Activated naive CD8-positive, alpha-beta T cell (primary cell): ENCODE data around the gene SLC35A4.
"Not testable (repeated sequence)": the region's sequence is repeated elsewhere in the genome, so short reads cannot be mapped to it uniquely, and the experiment has no call there.

ENCODE experiments used
- H3K27ac Mint-ChIP-seq: one replicate; pipeline ENCODE4 v1.8.0; 2021; ENCODE audit warnings: mixed read lengths
- H3K27me3 Mint-ChIP-seq: one replicate; pipeline ENCODE4 v1.8.0; 2021; ENCODE audit warnings: mixed read lengths
- H3K36me3 Mint-ChIP-seq: one replicate; pipeline ENCODE4 v1.8.0; 2021; ENCODE audit warnings: mixed read lengths
- H3K4me1 Mint-ChIP-seq: one replicate; pipeline ENCODE4 v1.8.0; 2021; ENCODE audit warnings: low read depth, mixed read lengths
- H3K4me3 Mint-ChIP-seq: one replicate; pipeline ENCODE4 v1.8.0; 2021; ENCODE audit warnings: mild to moderate bottlenecking, mixed read lengths
- H3K9me3 Mint-ChIP-seq: one replicate; pipeline ENCODE4 v1.8.0; 2021; ENCODE audit warnings: low read depth, mixed read lengths

SLC35A4 gene

DNA sequence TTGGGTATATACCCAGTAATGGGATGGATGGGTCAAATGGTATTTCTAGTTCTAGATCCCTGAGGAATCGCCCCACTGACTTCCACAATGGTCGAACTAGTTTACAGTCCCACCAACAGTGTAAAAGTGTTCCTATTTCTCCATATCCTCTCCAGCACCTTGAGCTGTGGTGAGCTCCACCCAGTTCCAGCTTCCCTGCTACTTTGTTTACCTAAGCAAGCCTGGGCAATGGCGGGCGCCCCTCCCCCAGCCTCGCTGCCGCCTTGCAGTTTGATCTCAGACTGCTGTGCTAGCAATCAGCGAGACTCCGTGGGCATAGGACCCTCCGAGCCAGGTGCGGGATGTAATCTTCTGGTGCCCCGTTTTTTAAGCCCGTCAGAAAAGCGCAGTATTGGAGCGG lies 28.4 kb downstream of the SLC35A4 start:
- not testable (repeated sequence) for H3K9me3 Mint-ChIP-seq, H3K4me3 Mint-ChIP-seq, H3K27ac Mint-ChIP-seq

DNA sequence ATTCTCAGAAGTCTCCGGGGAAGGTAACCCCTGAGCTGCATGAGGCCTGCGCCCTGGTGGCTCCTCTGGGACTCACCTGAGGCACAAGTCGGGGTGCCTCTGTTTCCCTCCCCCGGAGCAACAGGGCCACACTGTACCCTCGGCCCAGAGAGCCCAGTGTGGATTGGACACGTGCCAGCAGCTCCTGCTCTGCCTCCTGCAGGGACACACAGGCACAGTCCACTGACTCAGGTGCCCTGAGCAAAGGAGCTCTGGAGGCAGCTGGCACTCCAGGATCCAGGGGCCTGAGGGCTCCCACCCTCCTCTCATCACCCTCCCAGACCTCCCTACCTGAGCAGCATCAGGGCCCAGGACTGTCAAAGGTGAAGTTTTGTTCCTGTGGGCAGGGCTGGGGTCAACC lies 29.5 kb downstream of the SLC35A4 start:
- H3K27me3 Mint-ChIP-seq = no peaks in the 10 kb centered on the region
- H3K36me3 Mint-ChIP-seq = no peaks in the 10 kb centered on the region
- no peak overlapping the region for H3K4me3 Mint-ChIP-seq
- H3K4me1 Mint-ChIP-seq = no peaks in the 10 kb centered on the region
- H3K27ac Mint-ChIP-seq = no peak overlapping the region
- no peaks in the 10 kb centered on the region for H3K9me3 Mint-ChIP-seq

More for the DNA sequence above, 28.4 kb downstream of the SLC35A4 start:
- H3K36me3 Mint-ChIP-seq, H3K4me1 Mint-ChIP-seq, H3K27me3 Mint-ChIP-seq: not testable (repeated sequence)

DNA sequence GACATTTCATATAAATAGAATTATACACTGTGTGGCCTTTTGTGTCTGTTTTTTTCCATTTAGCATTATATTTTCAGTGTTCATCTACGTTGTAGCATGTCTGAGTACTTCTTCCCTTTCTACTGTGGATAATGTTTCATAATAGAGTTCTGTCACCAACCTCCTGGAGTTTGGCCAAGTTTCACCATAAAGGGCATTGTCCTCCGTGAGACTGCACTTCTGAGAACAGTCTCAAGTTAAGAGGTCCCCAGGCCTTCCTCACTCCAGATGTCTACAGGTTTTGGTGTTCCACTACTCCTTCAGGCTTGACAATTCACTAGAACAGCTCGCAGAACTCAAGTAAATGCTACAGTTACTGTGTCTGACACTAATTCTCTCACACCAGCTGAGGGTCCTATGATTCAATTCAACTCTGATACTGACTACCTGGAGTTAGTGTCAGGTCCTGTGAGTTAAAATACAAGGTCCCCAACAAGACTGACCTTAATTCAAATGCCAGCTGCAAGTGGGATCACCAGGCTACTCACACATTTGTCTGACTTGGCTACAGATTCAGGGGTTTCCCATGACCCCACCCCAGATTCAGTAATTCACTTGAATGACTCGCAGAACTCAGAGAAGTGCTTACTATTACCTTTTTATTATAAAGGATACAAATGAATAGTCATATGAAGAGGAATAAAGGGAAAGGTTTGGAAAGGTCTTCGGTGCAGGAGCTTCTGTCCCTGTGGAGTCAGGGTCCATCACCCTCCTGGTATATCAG lies 31.1 kb downstream of the SLC35A4 start:
- Mint-ChIP-seq H3K9me3 (no peaks in the 10 kb centered on the region), H3K4me3 (no peak overlapping the region), H3K4me1 (no peaks in the 10 kb centered on the region), H3K27ac (no peak overlapping the region), H3K27me3 (no peaks in the 10 kb centered on the region), H3K36me3 (no peaks in the 10 kb centered on the region)

DNA sequence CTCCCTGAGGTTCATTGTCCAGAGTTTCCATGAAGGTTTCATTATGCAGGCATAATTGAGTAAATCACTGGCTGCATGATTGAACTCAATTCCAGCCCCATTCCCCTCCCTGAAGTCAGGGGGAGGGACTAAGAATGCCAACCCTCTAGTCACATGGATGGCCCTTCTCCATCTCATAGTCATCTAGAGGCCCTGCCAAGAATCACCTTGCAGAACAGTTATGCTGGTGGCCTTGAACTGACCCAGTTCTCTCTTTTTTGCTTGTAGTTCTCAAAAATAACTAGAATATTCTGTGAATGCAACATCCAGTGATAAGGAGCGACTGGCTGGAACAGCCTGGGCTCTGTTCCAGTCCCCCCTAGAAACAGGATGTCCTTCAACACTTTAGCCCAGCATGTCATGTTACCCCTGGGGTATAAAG lies 31.7 kb downstream of the SLC35A4 start:
- Mint-ChIP-seq H3K36me3 (no peaks in the 10 kb centered on the region), H3K4me3 (no peak overlapping the region), H3K27ac (no peak overlapping the region), H3K9me3 (no peaks in the 10 kb centered on the region), H3K27me3 (no peaks in the 10 kb centered on the region), H3K4me1 (no peaks in the 10 kb centered on the region)

DNA sequence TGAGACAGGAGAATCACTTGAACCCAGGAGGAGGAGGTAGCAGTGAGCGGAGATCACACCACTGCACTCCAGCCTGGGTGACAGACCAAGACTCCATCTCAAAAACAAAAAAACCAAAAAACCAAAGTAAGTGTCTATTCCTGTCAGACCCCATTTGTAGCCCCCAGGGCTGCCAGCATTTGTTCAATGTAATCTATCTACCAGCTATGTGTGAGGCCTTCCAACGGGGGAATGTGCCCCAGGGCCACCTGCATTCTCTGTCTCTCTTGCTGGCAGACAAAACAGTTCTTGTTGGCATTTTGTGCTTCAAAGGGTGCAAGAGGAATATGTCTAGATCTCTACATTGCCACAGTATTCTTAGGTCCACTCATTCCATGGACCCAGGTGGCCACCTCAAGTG lies 34.2 kb downstream of the SLC35A4 start:
- Mint-ChIP-seq H3K4me3 (no peak overlapping the region), H3K9me3 (no peaks in the 10 kb centered on the region), H3K36me3 (no peaks in the 10 kb centered on the region), H3K4me1 (no peaks in the 10 kb centered on the region), H3K27me3 (no peaks in the 10 kb centered on the region), H3K27ac (no peak overlapping the region)

DNA sequence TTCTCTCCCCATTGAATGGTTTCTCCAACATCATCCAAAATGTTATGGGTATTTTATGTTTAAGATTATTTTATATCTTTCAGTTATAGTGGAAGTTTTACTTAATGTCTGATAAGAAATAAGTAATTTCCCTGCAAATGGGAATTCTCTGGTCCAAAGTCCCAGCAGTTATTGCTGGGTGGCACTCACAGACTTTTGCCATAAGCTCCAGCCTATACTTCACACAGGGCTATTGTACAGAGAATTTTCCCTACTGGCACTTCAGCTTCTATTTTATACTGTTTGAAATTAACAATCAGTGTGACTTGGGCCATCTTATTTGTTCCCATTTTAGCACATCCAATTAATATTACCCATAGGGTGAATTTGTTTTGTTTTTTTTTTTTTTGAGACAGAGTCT lies 35.5 kb downstream of the SLC35A4 start:
- Mint-ChIP-seq H3K36me3 (no peaks in the 10 kb centered on the region), H3K4me3 (no peak overlapping the region), H3K27me3 (no peaks in the 10 kb centered on the region), H3K4me1 (no peaks in the 10 kb centered on the region), H3K27ac (no peak overlapping the region), H3K9me3 (no peaks in the 10 kb centered on the region)

DNA sequence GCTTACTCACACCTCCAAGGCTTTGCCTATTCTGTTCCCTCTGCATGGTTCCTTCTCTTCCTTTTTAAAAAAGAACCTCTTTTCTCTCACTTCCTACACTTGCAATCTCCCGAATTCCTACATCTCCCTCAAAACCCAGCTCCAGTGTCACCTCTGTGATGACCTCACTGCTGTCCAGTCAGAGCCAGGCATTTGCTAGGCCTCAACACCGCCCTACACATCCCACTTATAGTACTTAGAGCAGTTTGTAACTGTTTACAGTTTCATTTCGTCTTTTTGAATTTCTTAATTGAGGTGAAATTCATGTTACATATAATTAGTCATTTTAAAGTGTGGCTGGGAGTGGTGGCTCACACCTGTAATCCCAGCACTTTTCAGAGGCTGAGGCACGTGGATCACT lies 37.5 kb downstream of the SLC35A4 start:
- H3K4me3 Mint-ChIP-seq = no peak overlapping the region
- H3K36me3 Mint-ChIP-seq = no peaks in the 10 kb centered on the region
- no peak overlapping the region for H3K27ac Mint-ChIP-seq
- no peaks in the 10 kb centered on the region for H3K27me3 Mint-ChIP-seq
- H3K4me1 Mint-ChIP-seq = no peaks in the 10 kb centered on the region
- H3K9me3 Mint-ChIP-seq = no peaks in the 10 kb centered on the region

DNA sequence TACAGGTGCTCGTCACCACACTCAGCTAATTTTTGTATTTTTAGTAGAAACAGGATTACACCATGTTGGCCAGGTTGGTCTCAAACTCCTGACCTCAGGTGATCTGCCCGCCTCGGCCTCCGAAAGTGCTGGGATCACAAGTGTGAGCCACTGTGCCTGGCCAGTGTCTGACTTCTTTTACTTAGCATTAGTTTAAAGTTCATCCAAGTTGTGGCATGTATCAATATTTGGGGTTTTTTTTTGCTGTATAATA lies 38.7 kb downstream of the SLC35A4 start:
- H3K27ac Mint-ChIP-seq, H3K4me1 Mint-ChIP-seq, H3K36me3 Mint-ChIP-seq, H3K27me3 Mint-ChIP-seq, H3K9me3 Mint-ChIP-seq, H3K4me3 Mint-ChIP-seq: not testable (repeated sequence)

DNA sequence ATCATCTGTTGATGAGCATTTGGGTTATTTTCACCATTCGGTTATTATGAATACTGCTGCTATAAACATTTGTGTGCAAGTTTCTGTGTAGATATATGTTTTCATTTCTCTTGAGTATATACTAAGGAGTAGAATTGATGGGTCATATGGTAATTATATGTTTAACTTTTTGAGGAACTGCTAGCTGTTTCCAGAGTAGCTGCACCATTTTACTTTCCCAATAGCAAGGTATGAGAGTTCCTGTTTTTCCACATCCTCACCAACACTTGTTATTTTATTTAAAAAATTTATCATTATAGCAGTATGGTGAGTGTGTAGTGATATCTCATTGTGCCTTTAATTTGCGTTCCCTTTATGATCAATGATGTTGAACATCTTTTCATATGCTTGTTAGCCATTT lies 39.1 kb downstream of the SLC35A4 start:
- Mint-ChIP-seq H3K36me3 (no peaks in the 10 kb centered on the region), H3K9me3 (no peaks in the 10 kb centered on the region), H3K4me3 (no peak overlapping the region), H3K27ac (no peak overlapping the region), H3K4me1 (no peaks in the 10 kb centered on the region), H3K27me3 (no peaks in the 10 kb centered on the region)

DNA sequence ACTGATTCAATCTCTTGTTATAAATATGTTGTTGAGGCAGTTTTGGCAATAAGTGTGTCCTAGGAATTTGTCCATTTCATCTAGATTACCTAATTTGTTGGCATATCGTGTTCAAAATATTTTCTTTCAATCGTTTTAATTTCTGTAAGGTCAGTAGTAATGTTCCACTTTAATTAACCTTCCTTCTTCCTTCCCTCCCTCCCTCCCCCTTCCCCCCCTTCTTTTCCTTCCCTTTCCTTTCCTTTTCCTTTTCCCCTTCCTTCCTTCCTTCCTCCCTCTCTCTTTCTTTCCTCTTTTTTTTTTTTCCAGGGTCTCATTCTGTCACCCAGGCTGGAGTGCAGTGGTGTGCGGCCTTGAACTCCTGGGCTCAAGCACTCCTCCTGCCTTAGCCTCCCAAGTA lies 41.3 kb downstream of the SLC35A4 start:
- Mint-ChIP-seq H3K9me3 (no peaks in the 10 kb centered on the region), H3K4me1 (no peaks in the 10 kb centered on the region), H3K36me3 (no peaks in the 10 kb centered on the region), H3K27me3 (no peaks in the 10 kb centered on the region), H3K4me3 (no peak overlapping the region), H3K27ac (no peak overlapping the region)

DNA sequence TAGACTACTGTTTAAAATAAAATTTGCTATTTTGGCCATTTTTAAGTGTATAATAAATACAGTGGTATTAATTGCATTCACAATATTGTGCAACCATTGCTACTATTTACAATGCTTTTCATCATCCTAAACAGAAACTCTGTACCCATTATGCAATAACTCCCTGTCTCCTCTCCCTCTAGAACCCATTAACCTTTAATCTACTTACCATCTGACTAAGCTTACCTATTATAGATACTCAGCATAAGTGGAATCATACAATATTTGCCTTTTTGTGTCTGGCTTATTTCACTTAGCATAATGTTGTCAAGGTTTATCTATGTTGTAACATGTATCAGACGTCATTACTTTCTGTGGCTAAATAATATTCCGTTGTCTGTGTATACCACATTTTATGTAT lies 42.4 kb downstream of the SLC35A4 start:
- Mint-ChIP-seq H3K36me3 (no peaks in the 10 kb centered on the region), H3K27ac (no peak overlapping the region), H3K4me1 (peaks cover 4% of the 10 kb centered on the region), H3K9me3 (no peaks in the 10 kb centered on the region), H3K27me3 (no peaks in the 10 kb centered on the region), H3K4me3 (no peak overlapping the region)

DNA sequence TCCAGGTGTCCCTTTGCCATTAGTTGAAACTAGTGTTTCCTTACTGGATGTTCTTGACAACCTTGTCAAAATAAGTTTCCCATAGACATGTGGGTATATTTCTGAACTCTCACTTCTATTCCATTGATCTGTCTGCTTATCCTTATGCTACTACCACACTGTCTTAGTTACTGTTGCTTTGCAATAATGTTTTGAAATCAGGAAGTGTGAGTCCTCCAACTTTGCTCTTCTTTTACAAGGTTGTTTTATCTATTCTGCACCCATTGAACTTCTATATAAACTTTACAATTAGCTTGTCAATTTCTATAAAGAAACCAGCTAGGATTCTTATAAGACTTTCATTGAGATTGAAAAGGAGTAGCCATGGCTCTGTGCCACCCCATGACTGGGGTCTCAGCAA lies 44.1 kb downstream of the SLC35A4 start:
- no peaks in the 10 kb centered on the region for H3K9me3 Mint-ChIP-seq
- H3K4me1 Mint-ChIP-seq = peaks cover 5% of the 10 kb centered on the region
- H3K4me3 Mint-ChIP-seq = no peak overlapping the region
- H3K27ac Mint-ChIP-seq = no peak overlapping the region
- H3K27me3 Mint-ChIP-seq = peaks cover 5% of the 10 kb centered on the region
- H3K36me3 Mint-ChIP-seq = no peaks in the 10 kb centered on the region

DNA sequence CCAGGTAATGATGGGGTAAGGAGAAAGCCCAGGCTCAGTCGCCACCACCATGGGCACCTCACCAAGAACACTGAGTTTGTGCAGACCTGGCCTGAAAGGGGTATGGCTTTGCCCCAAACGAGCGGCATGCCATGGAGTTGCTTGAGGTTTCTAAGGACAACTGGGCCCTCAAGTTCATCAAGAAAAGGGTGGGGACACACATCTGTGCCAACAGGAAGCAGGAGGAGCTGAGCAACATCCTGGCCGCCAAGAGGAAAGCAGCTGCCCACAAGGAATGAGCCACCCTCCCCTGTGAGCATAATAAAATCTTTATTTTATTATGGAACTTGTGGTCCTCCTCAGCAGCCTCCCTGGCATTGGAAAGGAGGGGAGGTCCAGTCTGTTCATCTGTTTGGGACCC lies 44.5 kb downstream of the SLC35A4 start:
- no peak overlapping the region for H3K4me3 Mint-ChIP-seq
- H3K27me3 Mint-ChIP-seq = peaks cover 5% of the 10 kb centered on the region
- H3K4me1 Mint-ChIP-seq = peaks cover 5% of the 10 kb centered on the region
- H3K9me3 Mint-ChIP-seq = no peaks in the 10 kb centered on the region
- no peaks in the 10 kb centered on the region for H3K36me3 Mint-ChIP-seq
- H3K27ac Mint-ChIP-seq = no peak overlapping the region

DNA sequence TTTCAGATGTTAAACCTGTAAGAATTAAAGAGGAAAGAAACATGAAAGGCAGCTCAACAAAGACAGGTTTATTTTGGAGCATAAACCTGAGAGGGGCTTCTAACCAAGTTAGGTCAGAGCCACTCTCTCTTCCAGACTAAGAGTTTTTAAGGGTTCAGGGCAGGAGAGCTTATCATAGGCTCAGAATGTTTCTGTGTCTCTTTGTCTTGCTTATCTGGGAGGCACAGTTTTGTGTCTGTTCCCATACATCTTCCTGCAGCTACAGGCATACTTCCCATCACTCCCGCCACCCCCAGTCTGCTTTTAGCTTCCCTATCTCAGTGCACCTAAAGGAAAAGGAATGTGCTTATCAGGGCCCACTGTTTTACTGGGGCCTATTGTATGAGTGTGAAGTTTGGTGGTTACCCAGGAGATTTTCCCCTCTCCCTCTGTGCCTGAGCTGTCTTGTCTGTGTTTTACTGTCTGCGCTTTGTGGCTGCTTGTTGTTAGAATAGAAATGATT lies 46.4 kb downstream of the SLC35A4 start:
- H3K4me3 Mint-ChIP-seq = no peak overlapping the region
- peaks cover 5% of the 10 kb centered on the region for H3K27me3 Mint-ChIP-seq
- no peak overlapping the region for H3K27ac Mint-ChIP-seq
- no peaks in the 10 kb centered on the region for H3K36me3 Mint-ChIP-seq
- peaks cover 5% of the 10 kb centered on the region for H3K4me1 Mint-ChIP-seq
- H3K9me3 Mint-ChIP-seq = no peaks in the 10 kb centered on the region
